Measurements from ENCODE around the gene MYL12B.

GRCh38 chr18:3226048-3226447 is 35.9 kb upstream of the MYL12B start:
- TF ChIP-seq CTCF (IDR thresholded peaks at IDR 0.05; ENCODE audit: borderline replicate concordance, extremely low read depth, low read length, poor library complexity, severe bottlenecking) (no peak), EZH2 (IDR thresholded peaks at IDR 0.05; ENCODE audit: borderline replicate concordance, low read depth, low read length, severe bottlenecking) (no peak)
